ES-I3 (cell line): ENCODE results near the gene NUDT19.
"Not testable (repeated sequence)": the region's sequence is repeated elsewhere in the genome, so short reads cannot be mapped to it uniquely, and the experiment has no call there.

ENCODE experiments used
- H3K36me3 ChIP-seq: 2 replicates; pipeline ENCODE4 v1.6.1; 2013; ENCODE audit warnings: mild to moderate bottlenecking, low read length, control low read depth, moderate library complexity; ENCODE audit not compliant: insufficient read depth
- H3K4me1 ChIP-seq: 2 replicates; pipeline ENCODE4 v1.6.1; 2013; ENCODE audit warnings: mild to moderate bottlenecking, control low read depth, low read length; ENCODE audit not compliant: insufficient read depth
- H3K9ac ChIP-seq: 2 replicates; pipeline ENCODE4 v1.6.1; 2013; ENCODE audit warnings: low read depth, mild to moderate bottlenecking, low read length, moderate library complexity
- H3K9me3 ChIP-seq: 2 replicates; pipeline ENCODE4 v1.6.1; 2013; ENCODE audit warnings: mild to moderate bottlenecking, low read length, moderate library complexity; ENCODE audit not compliant: control insufficient read depth, insufficient read depth

The NUDT19 gene

DNA sequence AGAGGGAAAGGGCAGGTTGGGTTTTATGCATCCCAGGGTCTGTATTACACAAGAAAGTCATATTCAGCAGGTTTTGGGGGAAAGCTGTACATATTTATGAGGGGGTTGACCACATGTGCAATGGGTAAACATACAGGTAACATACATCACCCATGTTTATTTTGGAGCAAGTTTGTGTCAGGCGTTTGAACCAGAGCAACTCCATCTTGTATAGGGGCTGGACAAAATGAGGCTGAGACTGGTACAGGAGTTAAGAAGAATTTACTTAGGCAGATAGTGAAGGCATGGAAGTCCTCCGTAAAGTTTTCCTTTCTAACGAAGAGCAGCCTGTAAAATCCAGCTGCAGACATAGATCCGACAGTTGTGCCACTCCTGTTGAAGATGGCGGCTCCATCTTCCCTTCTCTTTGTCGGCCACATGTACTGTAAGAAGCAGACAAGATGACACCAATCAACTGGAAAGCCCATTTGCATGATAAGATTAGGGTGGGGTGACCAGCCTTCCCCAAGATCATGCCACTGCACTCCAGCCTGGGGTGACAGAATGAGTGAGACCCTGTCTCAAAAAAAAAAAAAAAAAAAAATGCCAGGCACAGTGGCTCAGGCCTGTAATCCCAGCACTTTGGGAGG lies 4.7 kb upstream of the NUDT19 start:
- Histone ChIP-seq H3K9me3 (no peaks in the 10 kb centered on the region), H3K4me1 (no peaks in the 10 kb centered on the region), H3K9ac (no peak overlapping the region), H3K36me3 (no peaks in the 10 kb centered on the region)

DNA sequence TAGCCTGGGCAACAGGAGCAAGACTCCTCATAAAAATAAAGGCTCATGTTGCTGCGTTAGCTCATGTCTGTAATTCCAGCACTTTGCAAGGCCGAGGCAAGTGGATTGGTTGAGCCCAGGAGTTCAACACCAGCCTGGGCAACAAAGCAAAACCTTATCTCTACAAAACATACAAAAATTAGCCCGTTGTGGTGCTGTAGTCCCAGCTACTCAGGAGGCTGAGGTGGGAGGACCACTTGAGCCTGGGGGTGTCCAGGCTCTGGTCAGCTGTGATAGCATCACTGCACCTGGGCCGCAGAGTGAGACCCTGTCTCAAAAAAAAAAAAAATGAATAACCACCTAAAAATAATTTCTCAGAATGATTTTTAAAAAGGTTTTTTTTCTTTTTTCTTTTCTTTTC lies 3.9 kb upstream of the NUDT19 start:
- Histone ChIP-seq H3K9me3 (no peaks in the 10 kb centered on the region), H3K9ac (no peak overlapping the region), H3K36me3 (no peaks in the 10 kb centered on the region), H3K4me1 (no peaks in the 10 kb centered on the region)

DNA sequence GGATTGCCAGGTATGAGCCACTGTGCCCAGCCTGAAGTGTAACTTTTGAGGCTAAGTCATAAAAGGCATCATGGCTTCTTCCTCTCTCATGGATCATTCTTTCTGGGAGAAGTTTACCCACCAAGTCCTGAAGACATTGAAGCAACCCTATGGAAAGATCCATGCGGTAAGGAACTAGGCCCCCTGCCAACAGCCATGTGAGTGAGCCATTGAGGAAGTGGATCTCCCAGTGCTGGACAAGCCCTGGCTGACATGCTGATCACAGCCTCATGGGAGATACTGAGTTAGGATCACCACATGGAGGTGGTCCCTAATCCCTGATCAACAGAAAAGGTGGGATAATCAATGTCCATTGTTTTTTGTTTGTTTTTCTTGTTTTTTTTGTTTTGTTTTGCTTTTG lies 3.3 kb upstream of the NUDT19 start:
- Histone ChIP-seq H3K36me3 (no peaks in the 10 kb centered on the region), H3K9me3 (peaks cover 3% of the 10 kb centered on the region; the same call in 1 of the 2 replicates), H3K4me1 (no peaks in the 10 kb centered on the region), H3K9ac (no peak overlapping the region)

DNA sequence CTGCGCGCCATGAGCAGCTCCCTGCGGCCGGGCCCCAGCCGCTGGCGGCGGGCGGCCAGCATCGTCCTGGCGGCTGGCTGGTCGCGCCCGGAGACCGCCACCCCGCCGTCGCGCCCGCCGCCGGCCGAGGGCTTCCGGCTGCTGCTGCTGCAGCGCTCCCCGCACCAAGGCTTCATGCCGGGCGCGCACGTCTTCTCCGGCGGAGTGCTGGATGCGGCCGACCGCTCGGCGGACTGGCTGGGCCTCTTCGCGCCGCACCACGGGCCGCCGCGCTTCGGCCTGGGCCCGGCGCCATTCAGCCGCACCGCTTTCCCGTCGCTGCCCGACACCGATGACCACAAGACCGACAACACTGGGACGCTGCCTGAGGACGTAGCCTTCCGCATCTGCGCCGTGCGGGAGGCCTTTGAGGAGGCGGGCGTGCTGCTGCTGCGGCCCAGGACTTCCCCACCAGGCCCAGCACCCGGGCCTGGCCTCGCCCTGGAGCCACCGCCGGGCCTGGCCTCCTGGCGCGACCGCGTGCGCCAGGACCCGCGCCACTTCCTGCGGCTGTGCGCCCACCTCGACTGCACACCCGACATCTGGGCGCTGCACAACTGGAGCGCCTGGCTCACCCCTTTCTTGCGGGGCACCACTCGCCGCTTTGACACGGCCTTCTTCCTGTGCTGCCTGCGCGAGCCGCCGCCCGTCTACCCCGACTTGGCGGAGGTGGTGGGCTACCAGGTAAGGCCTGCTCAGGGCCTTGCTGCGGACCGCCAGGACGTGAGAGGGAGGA lies 518 bp downstream of the NUDT19 start:
- Histone ChIP-seq H3K4me1 (no peaks in the 10 kb centered on the region), H3K36me3 (no peaks in the 10 kb centered on the region), H3K9ac (peak overlapping the region; percentile 75), H3K9me3 (peaks cover 5% of the 10 kb centered on the region; the same call in 1 of the 2 replicates)

DNA sequence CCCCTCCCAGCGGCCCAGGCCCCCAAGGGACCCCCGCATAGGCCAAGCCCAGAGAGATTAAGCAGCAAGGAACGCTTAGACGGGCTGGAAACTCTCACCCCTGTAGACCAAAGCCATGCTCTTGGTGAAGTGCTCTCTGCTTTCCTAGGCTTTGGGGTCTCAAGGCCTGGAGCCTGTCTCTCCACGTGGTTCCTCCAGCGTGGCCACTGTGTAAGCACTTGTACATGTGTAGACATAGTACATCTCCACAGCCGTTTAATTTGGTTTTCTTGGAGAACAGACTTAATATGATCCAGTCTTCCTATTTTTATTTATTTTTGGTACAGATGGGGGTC lies 1.1 kb downstream of the NUDT19 start:
- H3K36me3 ChIP-seq, result no peaks in the 10 kb centered on the region
- peak overlapping the region; percentile 75; the same call in 1 of the 2 replicates for H3K9ac ChIP-seq
- H3K4me1 ChIP-seq, result no peaks in the 10 kb centered on the region
- peaks cover 5% of the 10 kb centered on the region; the same call in 1 of the 2 replicates for H3K9me3 ChIP-seq

DNA sequence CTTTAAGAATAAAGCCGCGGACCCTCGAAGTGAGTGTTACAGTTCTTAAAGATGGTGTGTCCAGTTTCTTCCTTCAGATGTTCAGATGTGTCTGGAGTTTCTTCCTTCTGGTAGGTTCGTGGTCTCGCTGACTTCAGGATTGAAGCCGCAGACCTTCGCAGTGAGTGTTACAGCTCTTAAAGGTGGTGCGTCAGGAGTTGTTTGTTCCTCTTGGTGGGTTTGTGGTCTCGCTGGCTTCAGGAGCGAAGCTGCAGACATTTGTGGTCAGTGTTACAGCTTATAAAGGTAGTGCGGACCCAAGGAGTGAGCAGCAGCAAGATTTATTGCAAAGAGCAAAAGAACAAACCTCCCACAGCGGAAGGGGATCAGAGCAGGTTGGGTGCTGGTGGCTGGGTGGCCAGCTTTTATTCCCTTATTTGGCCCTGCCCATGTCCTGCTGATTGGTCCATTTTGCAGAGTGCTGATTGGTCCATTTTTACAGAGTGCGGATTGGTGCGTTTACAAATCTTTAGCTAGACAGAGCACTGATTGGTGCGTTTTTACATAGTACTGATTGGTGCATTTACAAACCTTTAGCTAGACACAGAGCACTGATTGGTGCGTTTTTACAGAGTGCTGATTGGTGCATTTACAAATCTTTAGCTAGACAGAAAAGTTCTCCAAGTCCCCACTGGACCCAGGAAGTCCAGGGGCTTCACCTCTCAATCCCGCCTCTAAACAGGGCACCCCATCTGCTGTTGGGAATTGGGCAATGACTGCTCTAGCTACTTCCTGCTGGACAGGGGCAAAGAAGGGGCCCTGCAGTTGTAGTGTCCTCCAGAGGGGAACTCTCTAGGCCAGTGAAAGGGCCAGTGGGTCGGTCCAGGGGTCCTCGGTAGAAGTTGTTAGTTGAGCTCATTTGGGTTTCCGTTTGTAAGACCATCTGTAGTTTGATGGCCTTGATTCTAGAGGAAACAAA lies 1.8 kb downstream of the NUDT19 start:
- H3K36me3 ChIP-seq, H3K4me1 ChIP-seq, H3K9me3 ChIP-seq: not testable (repeated sequence)
- H3K9ac ChIP-seq, result peak overlapping the region; percentile 75; the same call in 1 of the 2 replicates

DNA sequence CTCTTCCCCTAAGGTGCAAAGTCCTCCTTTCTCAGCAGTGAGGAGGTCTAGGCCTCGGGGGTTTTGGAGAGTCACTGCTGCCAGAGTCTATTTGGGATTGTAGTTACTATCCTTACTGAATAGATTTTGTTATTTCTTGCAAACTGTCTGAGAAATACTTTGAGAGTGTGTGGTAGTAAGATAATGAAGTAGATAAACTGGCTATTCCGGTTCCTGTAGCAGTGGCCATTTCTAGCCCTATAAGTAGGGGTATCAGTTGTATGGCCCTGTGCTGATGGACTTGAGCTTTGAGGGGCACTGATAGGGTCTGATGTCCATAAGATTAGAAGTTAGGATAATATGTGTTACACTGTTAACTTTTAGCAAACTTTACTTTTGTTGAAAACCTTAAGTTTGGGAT lies 2.7 kb downstream of the NUDT19 start:
- H3K9ac ChIP-seq, H3K4me1 ChIP-seq, H3K36me3 ChIP-seq, H3K9me3 ChIP-seq: not testable (repeated sequence)

DNA sequence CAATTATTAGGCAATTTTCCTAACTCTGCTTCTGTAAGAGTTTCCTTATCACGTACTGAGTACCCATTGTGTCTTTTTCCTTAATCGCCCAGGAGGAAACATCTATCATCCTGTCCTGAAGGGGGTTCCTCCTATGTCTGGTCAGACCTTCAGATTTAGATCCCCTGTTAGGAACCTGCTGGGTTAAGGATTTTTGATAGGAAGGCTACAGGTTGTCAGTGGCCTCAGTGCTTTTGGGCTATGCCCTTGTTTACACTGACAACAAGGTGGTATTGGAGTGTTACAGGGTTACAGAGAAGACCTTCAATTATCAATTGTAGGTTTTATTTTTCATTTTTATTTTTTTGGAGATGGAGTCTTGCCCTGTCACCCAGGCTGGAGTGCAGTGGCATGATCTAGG lies 3.2 kb downstream of the NUDT19 start:
- not testable (repeated sequence) for H3K9ac ChIP-seq, H3K9me3 ChIP-seq

DNA sequence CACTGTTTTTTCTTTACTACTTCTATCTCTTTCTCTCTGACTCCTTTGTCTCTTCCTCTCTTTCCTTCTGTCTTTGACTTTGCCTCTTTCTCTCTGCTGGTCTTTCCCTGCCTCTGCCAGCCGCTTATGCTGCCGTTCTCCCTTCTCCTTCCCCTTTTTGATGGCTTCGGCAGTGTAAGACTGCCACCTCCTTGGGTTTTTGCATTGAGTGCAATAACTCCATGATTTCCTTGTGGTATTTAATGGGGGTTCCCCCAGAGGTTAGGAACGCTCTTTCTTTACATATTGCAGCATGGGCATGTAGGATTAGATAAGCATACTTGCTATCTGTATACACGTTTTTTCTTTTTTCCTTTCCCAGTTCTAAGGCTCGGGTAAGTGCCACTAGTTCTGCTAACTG lies 3.9 kb downstream of the NUDT19 start:
- not testable (repeated sequence) for H3K4me1 ChIP-seq, H3K9ac ChIP-seq, H3K36me3 ChIP-seq, H3K9me3 ChIP-seq

More for the DNA sequence above, 3.2 kb downstream of the NUDT19 start:
- not testable (repeated sequence) for H3K4me1 ChIP-seq, H3K36me3 ChIP-seq

DNA sequence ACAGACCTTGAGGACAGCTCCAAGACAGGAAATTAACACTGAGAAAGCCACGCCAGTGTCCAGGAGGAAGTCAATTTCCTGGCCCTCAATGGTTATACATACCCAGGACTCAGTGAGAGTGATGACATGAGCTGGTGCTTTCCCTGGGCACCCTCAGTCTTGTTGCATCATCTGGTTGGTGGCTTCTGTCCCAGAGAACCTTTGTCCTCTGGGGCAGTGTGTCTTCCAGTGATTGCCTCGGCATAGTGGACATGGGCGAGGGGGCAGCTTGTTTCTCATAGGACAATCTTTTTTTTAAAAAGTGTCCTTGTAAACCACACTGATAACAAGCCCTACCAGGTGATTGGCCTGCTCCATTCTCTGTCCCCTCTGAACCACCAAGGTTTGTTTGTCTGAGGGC lies 5.2 kb downstream of the NUDT19 start:
- H3K36me3 ChIP-seq, H3K9ac ChIP-seq, H3K4me1 ChIP-seq, H3K9me3 ChIP-seq: not testable (repeated sequence)

DNA sequence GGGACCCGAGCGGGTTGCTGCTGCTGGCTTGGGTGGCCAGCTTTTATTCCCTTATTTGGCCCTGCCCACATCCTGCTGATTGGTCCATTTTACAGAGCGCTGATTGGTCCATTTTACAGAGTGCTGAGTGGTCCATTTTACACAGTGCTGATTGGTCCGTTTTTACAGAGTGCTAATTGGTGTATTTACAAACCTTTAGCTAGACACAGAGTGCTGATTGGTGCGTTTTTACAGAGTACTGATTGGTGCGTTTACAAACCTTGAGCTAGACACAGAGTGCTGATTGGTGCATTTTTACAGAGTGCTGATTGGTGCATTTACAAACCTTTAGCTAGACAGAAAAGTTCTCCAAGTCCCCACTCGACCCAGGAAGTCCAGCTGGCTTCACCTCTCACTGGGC lies 8.5 kb downstream of the NUDT19 start:
- not testable (repeated sequence) for H3K36me3 ChIP-seq

DNA sequence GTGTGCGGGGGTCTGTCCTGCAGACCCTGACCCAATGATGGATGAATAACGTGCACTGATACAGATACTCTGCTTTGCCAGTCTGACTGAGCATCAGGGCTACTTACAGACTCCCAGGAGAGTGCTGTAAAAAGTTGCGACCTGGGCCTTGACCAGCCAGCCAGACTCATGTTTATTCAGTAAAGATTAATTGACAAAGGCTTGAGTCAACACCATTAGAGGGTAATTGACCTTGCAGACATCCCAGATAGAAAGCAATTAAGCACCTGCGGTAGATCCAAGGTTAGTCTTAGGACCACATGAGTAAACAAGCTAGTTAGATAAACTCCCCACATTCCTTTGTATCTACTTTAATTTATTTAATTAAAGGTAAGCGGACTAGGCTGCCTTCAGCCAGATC lies 10.4 kb downstream of the NUDT19 start:
- no peaks in the 10 kb centered on the region for H3K4me1 ChIP-seq
- H3K9ac ChIP-seq, result no peak overlapping the region
- H3K36me3 ChIP-seq, result peaks cover 4% of the 10 kb centered on the region; the same call in 1 of the 2 replicates
- H3K9me3 ChIP-seq, result peaks cover 9% of the 10 kb centered on the region; the same call in 1 of the 2 replicates

More for the DNA sequence above, 8.5 kb downstream of the NUDT19 start:
- not testable (repeated sequence) for H3K9me3 ChIP-seq, H3K9ac ChIP-seq, H3K4me1 ChIP-seq

DNA sequence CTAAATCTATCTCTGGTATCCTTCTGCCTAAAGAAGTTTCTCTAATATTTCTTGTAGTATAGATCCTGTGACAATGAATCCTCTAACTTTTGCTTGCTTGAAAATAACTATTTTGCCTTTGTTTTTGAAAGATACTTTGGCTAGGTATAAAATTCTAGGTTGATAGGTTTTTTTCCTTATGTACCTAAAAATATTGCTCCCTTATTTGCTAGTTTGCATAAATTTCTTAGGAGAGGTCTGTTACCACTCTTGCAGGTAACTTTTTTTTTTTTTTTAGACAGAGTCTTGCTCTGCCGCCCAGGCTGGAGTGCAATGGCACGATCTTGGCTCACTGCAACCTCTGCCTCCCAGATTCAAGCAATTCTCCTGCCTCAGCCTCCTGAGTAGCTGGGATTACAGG lies 12.4 kb downstream of the NUDT19 start:
- not testable (repeated sequence) for H3K9me3 ChIP-seq, H3K36me3 ChIP-seq, H3K4me1 ChIP-seq

DNA sequence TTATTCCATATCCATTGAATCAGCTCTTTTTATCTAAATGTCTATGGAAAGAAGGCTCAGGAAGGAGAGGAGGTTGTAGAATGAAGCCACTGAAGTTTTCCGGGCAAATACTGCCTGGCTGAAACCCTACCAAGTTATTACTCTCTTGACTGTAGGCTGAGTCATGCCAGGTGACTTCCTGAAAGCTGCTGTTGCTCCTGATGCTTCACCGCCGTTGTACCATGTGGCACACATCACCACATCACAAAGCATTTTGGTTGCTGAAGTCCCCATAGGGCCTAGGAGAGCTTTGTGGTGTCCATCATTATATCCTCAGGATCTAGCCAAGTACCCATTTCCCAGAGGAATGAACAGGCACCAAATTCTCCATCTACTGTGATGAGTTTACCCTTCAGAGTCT lies 16.8 kb downstream of the NUDT19 start:
- no peak overlapping the region for H3K9ac ChIP-seq
- H3K4me1 ChIP-seq, result no peaks in the 10 kb centered on the region
- H3K9me3 ChIP-seq, result peaks cover 9% of the 10 kb centered on the region; the same call in 1 of the 2 replicates
- H3K36me3 ChIP-seq, result peaks cover 4% of the 10 kb centered on the region; the same call in 1 of the 2 replicates

More for the DNA sequence above, 12.4 kb downstream of the NUDT19 start:
- H3K9ac ChIP-seq, result not testable (repeated sequence)
